Activated T-helper 1 cell treated with Interleukin-2 at 50 U/mL for 16 hours (primary cell): ENCODE results near the gene HSH2D.
"Not testable (repeated sequence)": the region's sequence is repeated elsewhere in the genome, so short reads cannot be mapped to it uniquely, and the experiment has no call there.

Source experiments
- DNase-seq: peaks from one replicate; pipeline ENCODE4 v3.0.0-alpha.2; 2020; ENCODE audit warnings: low read depth

Gene HSH2D

GRCh38 chr19:16119075-16119857 lies 24.2 kb upstream of the HSH2D start:
- not testable (repeated sequence) for DNase-seq

GRCh38 chr19:16121141-16121540 lies 22.3 kb upstream of the HSH2D start:
- DNase-seq, result no peak

- no peak for DNase-seq
These were observed 21.5 kb upstream of the HSH2D start for GRCh38 chr19:16121967-16122366.

- no peak for DNase-seq
These were observed 18.5 kb upstream of the HSH2D start for GRCh38 chr19:16124953-16125352.

- no peak for DNase-seq
These were observed 17.6 kb upstream of the HSH2D start for GRCh38 chr19:16125737-16126495.

GRCh38 chr19:16127080-16127479 lies 16.4 kb upstream of the HSH2D start:
- no peak for DNase-seq

- DNase-seq, result no peak
These were observed 15.6 kb upstream of the HSH2D start for GRCh38 chr19:16127776-16128371.

GRCh38 chr19:16131648-16132047 lies 11.8 kb upstream of the HSH2D start:
- DNase-seq, result no peak

- no peak for DNase-seq
These were observed 9.7 kb upstream of the HSH2D start for GRCh38 chr19:16133818-16134217.

GRCh38 chr19:16134510-16134909 lies 9.0 kb upstream of the HSH2D start:
- DNase-seq, result no peak

GRCh38 chr19:16135430-16136127 lies 7.9 kb upstream of the HSH2D start:
- no peak for DNase-seq

GRCh38 chr19:16136185-16136999 lies 7.1 kb upstream of the HSH2D start:
- DNase-seq, result no peak

GRCh38 chr19:16139752-16140151 lies 3.7 kb upstream of the HSH2D start:
- no peak for DNase-seq

- no peak for DNase-seq
These were observed 2.4 kb upstream of the HSH2D start for GRCh38 chr19:16141043-16141442.

GRCh38 chr19:16142032-16142580 lies 1.4 kb upstream of the HSH2D start:
- DNase-seq, result no peak

GRCh38 chr19:16144216-16144581 lies 714 bp downstream of the HSH2D start:
- no peak for DNase-seq

GRCh38 chr19:16146112-16146511 lies 2.6 kb downstream of the HSH2D start:
- no peak for DNase-seq

- DNase-seq, result no peak
These were observed 5.2 kb downstream of the HSH2D start for GRCh38 chr19:16148443-16149229.

GRCh38 chr19:16153582-16154336 lies 10.3 kb downstream of the HSH2D start:
- DNase-seq, result no peak

GRCh38 chr19:16154557-16154956 lies 11.1 kb downstream of the HSH2D start:
- no peak for DNase-seq
